22Rv1 (cell line): ENCODE data around the gene IL36G.

Source experiments
- H3K27ac ChIP-seq: fragments of 450-650 bp; 2 replicates; pipeline ENCODE4 v1.5.1; 2017
- CTCF ChIP-seq: fragments of 450-650 bp; IDR thresholded peaks from 2 replicates; pipeline ENCODE4 v1.5.1; 2017; ENCODE audit warnings: mild to moderate bottlenecking
- ZFX ChIP-seq: fragments of 450-650 bp; IDR thresholded peaks from 2 replicates; pipeline ENCODE4 v1.6.1; 2017; ENCODE audit warnings: antibody characterized with exemption, borderline replicate concordance

Gene IL36G

GRCh38 chr2:113007250-113007649, 29.4 kb downstream of the IL36G start:
- TF ChIP-seq ZFX (no peak), CTCF (no peak)
- no peak overlapping the region for H3K27ac ChIP-seq

- H3K27ac ChIP-seq: no peak overlapping the region
- TF ChIP-seq CTCF (no peak), ZFX (no peak)
Observed at GRCh38 chr2:113009622-113010021, 31.8 kb downstream of the IL36G start.

GRCh38 chr2:113010088-113010487, 32.3 kb downstream of the IL36G start:
- TF ChIP-seq ZFX (no peak), CTCF (no peak)
- no peak overlapping the region for H3K27ac ChIP-seq

- no peak overlapping the region for H3K27ac ChIP-seq
- TF ChIP-seq ZFX (no peak), CTCF (no peak)
Observed at GRCh38 chr2:113011108-113011507, 33.3 kb downstream of the IL36G start.

- no peak overlapping the region for H3K27ac ChIP-seq
- TF ChIP-seq ZFX: no peak
- TF ChIP-seq CTCF: no peak
Observed at GRCh38 chr2:113012436-113013335, 34.9 kb downstream of the IL36G start.

GRCh38 chr2:113013336-113013661, 35.5 kb downstream of the IL36G start:
- H3K27ac ChIP-seq: no peak overlapping the region
- no peak for TF ChIP-seq ZFX
- TF ChIP-seq CTCF: no peak

GRCh38 chr2:113014067-113014466, 36.3 kb downstream of the IL36G start:
- H3K27ac ChIP-seq: no peak overlapping the region
- no peak for TF ChIP-seq CTCF
- no peak for TF ChIP-seq ZFX
